HEK293 (cell line): ENCODE results near the gene WBP11.

ENCODE experiments used
- CTCF ChIA-PET: fragments of 350-600 bp; formaldehyde crosslinking; extraction: SDS; loops from one replicate; lab custom pipeline; 2021; ENCODE audit warnings: antibody characterized with exemption; lab: Yijun Ruan, JAX
- POLR2A ChIA-PET: fragments of 300-600 bp; formaldehyde crosslinking; extraction: SDS; loops from one replicate; lab custom pipeline; 2020; ENCODE audit warnings: antibody characterized with exemption, inconsistent platforms; lab: Yijun Ruan, JAX
- H3K27ac ChIP-seq: fragments of 200-500 bp; sonication (Bioruptor generic); 2 replicates; pipeline ENCODE4 v1.5.1; 2014; ENCODE audit warnings: low read depth, low read length, control low read depth, inconsistent platforms; ENCODE audit errors: extremely low read depth
- H3K36me3 ChIP-seq, 2 experiments: fragments of 200-500 bp in 1 of 2; sonication (Bioruptor generic) in 1 of 2; 1 replicate in 1 of 2; 2 replicates in 1 of 2; pipeline ENCODE4 v1.5.1; 2014 to 2017; ENCODE audit warnings: inconsistent platforms in 2 of 2, low read length in 2 of 2; ENCODE audit not compliant: control insufficient read depth in 2 of 2, insufficient read depth in 1 of 2
- H3K4me1 ChIP-seq: fragments of 200-500 bp; sonication (Bioruptor generic); 2 replicates; pipeline ENCODE4 v1.5.1; 2014; ENCODE audit warnings: mild to moderate bottlenecking, low read length, inconsistent platforms; ENCODE audit not compliant: control insufficient read depth, insufficient read depth
- H3K4me3 ChIP-seq: 2 replicates; pipeline ENCODE4 v1.5.1; 2011; ENCODE audit warnings: low read depth, mild to moderate bottlenecking, control low read depth, low read length, moderate library complexity
- H3K9me3 ChIP-seq: fragments of 200-500 bp; sonication (Bioruptor generic); 2 replicates; pipeline ENCODE4 v1.5.1; 2014; ENCODE audit warnings: low read depth, low read length, inconsistent platforms; ENCODE audit not compliant: control insufficient read depth, insufficient read depth
- GLI4 ChIP-seq: fragments of 450-650 bp; formaldehyde crosslinking; IDR thresholded peaks from 2 replicates; pipeline ENCODE4 v1.5.1; 2016; ENCODE audit warnings: missing biosample characterization, missing genetic modification characterization
- PATZ1 ChIP-seq: fragments of 450-650 bp; formaldehyde crosslinking; IDR thresholded peaks from 2 replicates; pipeline ENCODE4 v1.5.1; 2016; ENCODE audit warnings: missing biosample characterization, missing genetic modification characterization
- PRDM1 ChIP-seq: fragments of 450-650 bp; formaldehyde crosslinking; IDR thresholded peaks from 2 replicates; pipeline ENCODE4; 2016; ENCODE audit warnings: missing biosample characterization, missing genetic modification characterization
- ZBTB17 ChIP-seq: fragments of 450-650 bp; formaldehyde crosslinking; IDR thresholded peaks from 2 replicates; pipeline ENCODE4 v1.5.1; 2016; ENCODE audit warnings: missing biosample characterization, missing genetic modification characterization
- ZBTB20 ChIP-seq: fragments of 450-650 bp; formaldehyde crosslinking; IDR thresholded peaks from 2 replicates; pipeline ENCODE4 v1.5.1; 2016; ENCODE audit warnings: missing biosample characterization, missing genetic modification characterization
- ZFHX2 ChIP-seq: fragments of 450-650 bp; formaldehyde crosslinking; conservative IDR thresholded peaks from 2 replicates; pipeline ENCODE4 v1.5.1; 2016; ENCODE audit warnings: missing biosample characterization, missing genetic modification characterization
- ZNF146 ChIP-seq: fragments of 450-650 bp; formaldehyde crosslinking; IDR thresholded peaks from 2 replicates; pipeline ENCODE4 v1.5.1; 2016; ENCODE audit warnings: missing biosample characterization, missing genetic modification characterization
- ZNF266 ChIP-seq: fragments of 450-650 bp; formaldehyde crosslinking; IDR thresholded peaks from 2 replicates; pipeline ENCODE4 v1.5.1; 2016; ENCODE audit warnings: missing biosample characterization, missing genetic modification characterization, low read depth
- ZNF366 ChIP-seq: fragments of 450-650 bp; formaldehyde crosslinking; conservative IDR thresholded peaks from 2 replicates; pipeline ENCODE4 v1.5.1; 2016; ENCODE audit warnings: missing biosample characterization, missing genetic modification characterization
- ZNF394 ChIP-seq: fragments of 450-650 bp; formaldehyde crosslinking; IDR thresholded peaks from 2 replicates; pipeline ENCODE4 v1.5.1; 2016; ENCODE audit warnings: missing biosample characterization, missing genetic modification characterization, mild to moderate bottlenecking, moderate library complexity, borderline replicate concordance
- ZNF398 ChIP-seq: fragments of 450-650 bp; formaldehyde crosslinking; IDR thresholded peaks from 2 replicates; pipeline ENCODE4 v1.5.1; 2017; ENCODE audit warnings: missing biosample characterization, missing genetic modification characterization
- ZNF48 ChIP-seq: fragments of 450-650 bp; formaldehyde crosslinking; IDR thresholded peaks from 2 replicates; pipeline ENCODE4 v1.5.1; 2016; ENCODE audit warnings: missing biosample characterization, missing genetic modification characterization
- ZNF530 ChIP-seq: fragments of 450-650 bp; formaldehyde crosslinking; IDR thresholded peaks from 2 replicates; pipeline ENCODE4 v1.5.1; 2016; ENCODE audit warnings: low read depth, missing biosample characterization, missing genetic modification characterization
- ZNF596 ChIP-seq: fragments of 450-650 bp; IDR thresholded peaks from 2 replicates; pipeline ENCODE4 v1.5.0; 2018; ENCODE audit warnings: missing biosample characterization, mild to moderate bottlenecking, missing genetic modification characterization, moderate library complexity
- ZNF654 ChIP-seq: fragments of 450-650 bp; formaldehyde crosslinking; IDR thresholded peaks from 2 replicates; pipeline ENCODE4 v1.5.1; 2016; ENCODE audit warnings: low read depth, missing biosample characterization, missing genetic modification characterization
- ZNF701 ChIP-seq: fragments of 450-650 bp; formaldehyde crosslinking; IDR thresholded peaks from 2 replicates; pipeline ENCODE4 v1.5.1; 2016; ENCODE audit warnings: missing biosample characterization, missing genetic modification characterization
- ZSCAN23 ChIP-seq: fragments of 450-650 bp; formaldehyde crosslinking; IDR thresholded peaks from 2 replicates; pipeline ENCODE4 v1.5.1; 2016; ENCODE audit warnings: missing biosample characterization, missing genetic modification characterization
- TF ChIP-seq, protein P1 (sequence below): fragments of 450-650 bp; formaldehyde crosslinking; IDR thresholded peaks from 2 replicates; pipeline ENCODE4 v1.5.1; 2016; ENCODE audit warnings: missing biosample characterization, missing genetic modification characterization

WBP11 gene

DNA sequence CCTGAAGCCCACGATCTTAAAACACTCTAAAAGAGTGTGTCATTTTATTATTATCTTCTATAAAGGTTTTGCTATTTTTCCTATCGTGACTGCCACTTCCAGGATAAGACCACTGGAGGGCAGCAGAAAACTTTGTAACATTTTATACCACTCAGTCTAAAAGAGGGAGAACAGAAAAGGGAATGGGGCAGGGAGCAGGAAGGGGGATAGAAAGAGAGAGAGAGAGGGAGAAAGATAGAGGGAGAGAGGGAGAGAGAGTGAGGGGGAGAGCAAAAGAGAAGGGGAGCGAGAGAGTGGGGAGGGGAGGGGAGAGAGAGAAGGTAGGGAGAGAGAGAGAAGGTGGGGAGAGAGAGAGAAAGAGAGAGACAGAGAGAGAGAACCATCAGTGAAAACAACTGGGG is 42.1 kb upstream of the WBP11 start:
- POLR2A ChIA-PET, result no interaction called here
- H3K4me3 ChIP-seq, result no peak overlapping the region
- no peaks in the 10 kb centered on the region for H3K36me3 ChIP-seq
- H3K27ac ChIP-seq, result no peak overlapping the region
- TF ChIP-seq ZBTB17 (tag by site-specific recombination), result peak; percentile 42; the same call in 1 of the 2 replicates
- 0 out of 2 replicates have a peak, but pooled peaks have one; percentile 74 for TF ChIP-seq ZNF701
- TF ChIP-seq, protein P1, sequence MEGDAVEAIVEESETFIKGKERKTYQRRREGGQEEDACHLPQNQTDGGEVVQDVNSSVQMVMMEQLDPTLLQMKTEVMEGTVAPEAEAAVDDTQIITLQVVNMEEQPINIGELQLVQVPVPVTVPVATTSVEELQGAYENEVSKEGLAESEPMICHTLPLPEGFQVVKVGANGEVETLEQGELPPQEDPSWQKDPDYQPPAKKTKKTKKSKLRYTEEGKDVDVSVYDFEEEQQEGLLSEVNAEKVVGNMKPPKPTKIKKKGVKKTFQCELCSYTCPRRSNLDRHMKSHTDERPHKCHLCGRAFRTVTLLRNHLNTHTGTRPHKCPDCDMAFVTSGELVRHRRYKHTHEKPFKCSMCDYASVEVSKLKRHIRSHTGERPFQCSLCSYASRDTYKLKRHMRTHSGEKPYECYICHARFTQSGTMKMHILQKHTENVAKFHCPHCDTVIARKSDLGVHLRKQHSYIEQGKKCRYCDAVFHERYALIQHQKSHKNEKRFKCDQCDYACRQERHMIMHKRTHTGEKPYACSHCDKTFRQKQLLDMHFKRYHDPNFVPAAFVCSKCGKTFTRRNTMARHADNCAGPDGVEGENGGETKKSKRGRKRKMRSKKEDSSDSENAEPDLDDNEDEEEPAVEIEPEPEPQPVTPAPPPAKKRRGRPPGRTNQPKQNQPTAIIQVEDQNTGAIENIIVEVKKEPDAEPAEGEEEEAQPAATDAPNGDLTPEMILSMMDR (tag by site-specific recombination), result peak; percentile 51; the same call in 1 of the 2 replicates
- peak; percentile 97 for TF ChIP-seq ZNF596 (tag by site-specific recombination)
- no peak for TF ChIP-seq GLI4 (tag by site-specific recombination)
- peak; percentile 98 for TF ChIP-seq PRDM1 (tag by site-specific recombination)
- peak; percentile 95 for TF ChIP-seq ZNF366 (tag by site-specific recombination)
- TF ChIP-seq PATZ1 (tag by site-specific recombination), result 0 out of 2 replicates have a peak, but pooled peaks have one; percentile 22
- TF ChIP-seq ZSCAN23, result no peak
- no peak for TF ChIP-seq ZFHX2
- TF ChIP-seq ZNF398 (tag by site-specific recombination), result peak; percentile 78
- no peak for TF ChIP-seq ZNF394 (tag by site-specific recombination)
- peak; percentile 89 for TF ChIP-seq ZNF654 (tag by site-specific recombination)
- TF ChIP-seq ZNF266 (tag by site-specific recombination), result no peak
- TF ChIP-seq, all 188 proteins: peak for 9
- peaks cover 5% of the 10 kb centered on the region; the same call in 1 of the 2 replicates for H3K4me1 ChIP-seq
- H3K9me3 ChIP-seq, result no peaks in the 10 kb centered on the region
- CTCF ChIA-PET, result interaction anchor here (0.6 to 6.8 kb wide), 14 partner anchors 8 to 670 kb away, joined by 3 to 86 read pairs (median 4); partner anchors contain the start of gene RERG

- H3K4me1 ChIP-seq, result peaks cover under 1% of the 10 kb centered on the region; the same call in 1 of the 2 replicates
- H3K4me3 ChIP-seq, result no peak overlapping the region
- no peaks in the 10 kb centered on the region for H3K36me3 ChIP-seq
- CTCF ChIA-PET, result interaction anchor here (0.8 to 6.8 kb wide), 8 partner anchors 9 to 425 kb away, joined by 3 to 86 read pairs (median 4); partner anchors contain the start of gene RERG
- TF ChIP-seq ZNF146 (tag by site-specific recombination) (no peak), ZNF530 (no peak), PRDM1 (tag by site-specific recombination) (no peak), ZNF48 (tag by site-specific recombination) (no peak), ZBTB20 (tag by site-specific recombination) (no peak)
- no peak overlapping the region for H3K27ac ChIP-seq
- no peaks in the 10 kb centered on the region for H3K9me3 ChIP-seq
- POLR2A ChIA-PET, result no interaction called here
These were observed 41.1 kb upstream of the WBP11 start for GRCh38 chr12:14844401-14844800.
